Measurements from ENCODE around the gene LOXHD1.

Gene LOXHD1

DNA sequence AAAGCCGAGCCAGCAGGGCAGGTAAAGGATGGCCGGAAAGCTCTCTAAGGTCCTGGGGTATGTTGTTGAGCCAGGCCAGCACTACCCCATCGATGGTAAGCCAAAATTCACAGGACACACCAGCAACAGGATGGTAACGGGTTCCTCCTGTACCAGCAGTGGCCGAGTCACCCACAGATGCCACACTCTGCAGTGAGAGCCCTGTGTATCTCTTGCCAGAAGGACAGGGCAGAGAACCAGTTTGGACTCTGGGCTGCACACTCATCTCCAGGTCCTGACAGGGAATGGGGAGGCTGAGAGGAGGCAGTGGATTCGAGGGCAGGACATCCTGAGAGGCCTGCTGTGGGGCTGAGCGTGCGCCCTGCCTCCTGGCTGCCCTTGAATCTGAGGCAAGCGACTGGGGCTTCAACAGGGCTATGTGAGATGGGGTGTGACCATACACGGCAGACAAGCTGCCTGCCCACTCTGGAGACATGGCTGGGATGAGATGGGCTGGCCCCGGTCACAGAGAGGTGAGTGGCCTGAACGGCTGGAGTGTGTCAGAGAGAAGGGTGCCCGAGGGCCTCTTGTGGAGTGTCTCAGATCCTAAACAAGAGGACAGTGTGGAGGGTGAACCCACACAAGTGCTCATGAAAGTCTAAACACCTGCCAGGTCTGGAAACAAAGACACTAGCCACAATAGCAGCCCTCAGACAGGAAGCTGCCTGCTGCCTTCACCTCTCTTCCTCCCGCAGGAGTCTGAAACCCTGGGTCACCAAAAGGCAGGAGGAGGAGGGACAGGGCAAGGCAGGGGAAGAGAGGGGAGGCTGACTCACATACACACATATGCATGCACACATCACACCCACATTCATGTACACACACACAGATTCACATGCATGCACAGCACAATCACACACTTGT, 182.3 kb downstream of the LOXHD1 start:
- no peak for DNase-seq

DNA sequence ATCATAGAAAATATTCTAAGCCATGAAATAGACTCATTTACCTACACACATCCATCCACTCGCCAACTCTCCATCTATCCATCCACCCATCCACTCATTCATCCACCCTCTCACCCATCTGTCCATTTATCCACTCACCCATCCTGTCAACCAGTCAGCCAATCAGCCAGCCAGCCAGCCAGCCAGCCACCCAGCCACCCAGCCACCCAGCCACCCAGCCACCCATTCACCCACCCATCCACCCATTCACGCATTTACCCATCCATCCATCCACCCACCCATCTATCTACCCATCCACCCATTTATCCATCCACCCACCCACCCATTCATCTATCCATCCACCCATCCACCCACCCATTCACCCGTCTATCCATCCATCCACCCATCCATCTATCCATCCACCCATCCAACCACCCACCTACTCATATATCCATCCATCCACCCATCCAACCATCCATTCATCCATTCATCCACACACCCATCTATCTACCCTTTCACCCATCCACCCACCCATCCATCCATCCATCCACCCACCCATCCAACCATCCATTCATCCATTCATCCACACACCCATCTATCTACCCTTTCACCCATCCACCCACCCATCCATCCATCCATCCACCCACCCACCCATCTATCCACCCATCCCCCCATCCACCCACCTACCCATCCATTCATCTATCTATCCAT, 185.1 kb downstream of the LOXHD1 start:
- DNase-seq: no peak

DNA sequence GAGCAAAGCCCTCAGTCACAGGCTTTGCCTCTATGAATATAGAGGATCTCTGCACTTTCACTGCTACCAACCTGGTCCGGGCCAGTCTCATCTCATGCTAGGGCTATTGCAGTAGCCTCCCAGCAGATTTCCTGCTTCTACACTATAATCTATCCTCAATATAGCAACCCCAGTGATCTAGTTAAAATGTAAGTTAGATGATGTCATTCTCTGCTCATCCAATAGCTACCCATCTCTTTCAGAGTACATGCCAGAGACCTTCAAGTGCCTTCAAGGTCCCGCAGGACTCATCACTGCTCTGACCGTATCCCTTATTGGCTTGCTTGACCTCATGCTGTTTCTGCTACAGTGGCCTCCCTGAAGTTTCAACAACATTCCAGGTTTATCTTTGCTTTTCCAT, 186.3 kb downstream of the LOXHD1 start:
- no peak for DNase-seq

DNA sequence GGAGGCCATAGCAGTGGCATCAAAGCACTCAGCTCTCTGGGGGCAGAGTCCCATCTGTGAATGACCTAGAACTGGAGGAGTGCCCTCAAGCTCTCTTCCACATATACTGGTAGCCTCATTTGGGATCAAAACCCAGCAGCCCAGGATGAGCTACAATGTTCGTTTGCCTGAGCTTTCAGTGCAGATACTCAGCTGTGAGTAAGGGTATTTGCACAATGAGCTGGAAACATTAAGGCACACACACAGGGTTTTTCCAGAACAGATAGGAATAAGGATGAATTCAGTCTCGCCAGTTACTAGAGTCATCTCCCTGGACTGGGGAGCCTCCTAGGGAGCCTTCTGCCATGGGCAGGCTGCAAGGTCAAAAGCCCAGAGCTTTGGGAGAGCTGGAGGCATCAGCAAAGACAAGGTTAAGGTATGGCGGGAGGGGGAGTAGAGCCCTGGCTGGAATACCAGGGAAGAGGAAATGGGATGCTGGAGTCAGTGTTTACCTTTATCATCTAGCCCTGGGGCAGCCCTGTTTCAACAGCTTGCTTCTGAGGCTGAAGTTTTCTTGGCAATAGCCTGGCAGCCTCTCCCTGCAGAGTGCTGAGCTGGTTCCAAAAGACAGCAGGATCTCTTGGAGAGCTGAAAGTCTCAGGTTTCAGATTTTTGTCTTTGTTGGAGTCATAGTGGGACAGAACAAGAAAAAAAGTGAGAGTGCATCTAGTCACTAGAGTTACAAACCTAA, 187.7 kb downstream of the LOXHD1 start:
- DNase-seq: no peak

DNA sequence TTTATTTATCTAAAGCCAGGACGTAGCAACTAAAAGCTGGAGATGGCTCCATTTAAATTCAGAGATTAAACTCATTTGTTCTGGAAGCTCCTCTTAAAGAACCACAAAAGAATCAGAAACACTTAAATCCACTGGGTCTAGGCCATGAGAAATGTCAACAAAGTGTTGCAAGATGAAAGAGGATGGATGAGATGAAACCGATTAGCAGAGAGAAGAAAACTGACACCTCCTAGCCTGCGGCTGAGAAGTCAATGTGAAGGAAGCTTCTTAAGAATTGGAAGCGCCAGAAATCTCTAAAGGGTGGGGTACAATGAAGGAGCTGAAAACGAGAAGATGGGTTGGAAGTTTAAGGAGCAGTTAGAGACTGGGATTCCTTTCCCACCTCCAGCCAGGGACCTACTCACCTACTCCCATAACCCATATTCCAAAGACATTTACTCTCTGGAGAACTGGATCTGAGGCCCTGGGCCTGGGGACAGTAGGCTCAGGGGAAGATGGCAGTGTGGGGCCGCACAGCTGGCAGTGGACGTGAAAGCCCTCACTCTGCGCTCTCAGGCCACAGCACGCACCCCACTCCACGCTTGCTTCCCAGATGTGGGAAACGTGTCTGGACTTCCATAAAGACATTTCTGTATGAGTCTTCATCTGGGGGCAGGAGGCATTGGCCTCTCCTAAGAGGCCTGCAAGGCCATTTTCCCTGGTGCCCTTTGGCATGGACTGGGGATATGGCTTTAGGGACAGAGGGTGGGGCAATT, 188.4 kb downstream of the LOXHD1 start:
- no peak for DNase-seq

DNA sequence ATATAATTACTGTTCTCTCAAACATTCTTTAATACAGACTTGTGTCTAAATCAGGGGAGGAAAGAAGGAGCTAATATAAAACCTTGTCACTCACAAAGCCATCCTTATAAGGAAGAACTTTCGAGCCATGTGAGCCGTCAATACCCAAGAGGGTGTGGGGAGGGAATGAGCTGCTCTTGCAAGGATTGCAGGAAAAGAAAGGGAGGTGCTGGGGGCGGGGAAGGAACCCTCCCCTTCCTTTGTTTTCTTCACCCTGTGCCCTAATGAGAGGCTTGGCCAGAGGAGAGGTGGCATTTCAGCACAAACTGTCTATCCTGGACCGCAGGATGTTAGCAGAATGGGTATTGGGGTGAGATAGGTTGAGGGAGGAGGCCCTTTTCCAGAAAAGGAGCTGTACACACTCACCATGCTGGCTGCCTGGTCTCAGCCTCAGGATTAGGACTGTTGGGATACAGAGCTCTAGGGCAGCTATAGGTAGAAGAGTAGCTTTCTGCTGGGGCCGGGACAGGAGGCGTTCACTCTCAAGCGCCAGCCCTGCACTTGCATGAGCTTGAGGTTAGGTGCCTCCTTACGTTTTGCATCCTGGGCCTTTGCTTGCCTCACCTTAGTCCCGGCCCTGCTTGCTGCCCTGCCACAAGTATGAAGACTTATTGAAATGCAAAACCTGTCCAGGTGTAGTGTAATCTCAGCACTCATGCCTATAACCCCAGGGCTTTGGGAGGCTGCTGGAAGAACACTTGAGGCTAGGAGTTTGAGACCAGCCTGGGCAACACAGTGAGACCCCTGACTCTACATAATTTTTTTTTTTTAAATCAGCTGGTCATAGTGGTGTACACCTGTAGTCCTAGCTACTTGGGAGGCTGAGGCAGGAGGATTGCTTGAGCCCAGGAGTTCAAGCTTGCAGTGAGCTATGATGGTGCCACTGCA, 190.5 kb downstream of the LOXHD1 start:
- no peak for DNase-seq

DNA sequence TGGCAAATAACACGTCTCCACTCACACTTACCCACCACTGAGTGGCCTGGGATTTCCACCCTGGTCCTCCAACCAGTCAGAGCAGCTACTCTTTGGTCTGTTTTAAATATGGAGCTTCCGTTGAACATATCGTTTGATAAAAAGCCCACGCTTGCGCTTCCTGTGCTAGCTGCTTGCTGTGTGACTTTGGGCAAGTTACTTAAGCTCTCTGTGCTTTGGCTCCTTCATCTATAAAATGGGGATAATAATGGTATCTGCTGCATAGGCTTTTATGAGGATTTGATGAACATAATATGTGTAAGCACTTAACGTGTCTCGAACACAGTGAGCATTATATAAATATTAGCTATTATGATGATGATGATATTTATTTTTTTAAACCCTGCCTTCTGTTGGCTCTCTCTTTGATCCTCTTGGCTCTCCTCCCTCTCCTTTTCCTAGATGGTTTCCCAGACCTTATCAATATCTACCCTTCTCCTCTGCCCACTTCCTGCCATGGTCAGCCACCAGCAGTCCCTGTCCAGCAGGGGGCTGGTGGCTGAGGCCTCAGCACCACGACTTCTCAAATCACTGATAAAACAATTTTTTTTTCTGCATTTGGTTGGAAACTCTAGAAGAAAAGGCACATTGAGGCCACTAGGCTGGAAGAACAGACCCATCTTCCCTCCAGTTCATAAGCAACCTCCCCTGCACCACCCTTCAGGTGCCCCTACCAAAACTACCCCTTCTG, 191.9 kb downstream of the LOXHD1 start:
- DNase-seq: no peak

DNA sequence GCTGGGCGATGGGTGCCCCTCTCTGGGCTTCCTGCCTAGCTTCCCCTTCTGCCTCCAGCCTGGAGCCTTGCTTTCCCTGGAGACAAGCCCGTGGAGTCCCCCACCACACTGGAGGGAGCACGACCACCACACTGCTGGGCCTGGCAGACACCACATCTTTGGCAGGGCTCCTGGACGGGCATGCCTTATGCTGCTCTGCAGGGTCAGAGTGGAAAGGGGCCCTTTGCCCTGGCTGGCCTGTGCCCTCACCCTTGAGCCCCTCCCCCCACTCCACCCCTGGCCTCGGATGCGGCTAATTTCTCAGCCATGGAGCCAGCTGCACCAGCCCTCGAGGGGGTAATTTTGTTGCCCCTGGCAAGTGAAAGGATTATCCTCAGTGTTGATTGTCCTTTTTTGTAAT, 194.5 kb downstream of the LOXHD1 start:
- DNase-seq: no peak

DNA sequence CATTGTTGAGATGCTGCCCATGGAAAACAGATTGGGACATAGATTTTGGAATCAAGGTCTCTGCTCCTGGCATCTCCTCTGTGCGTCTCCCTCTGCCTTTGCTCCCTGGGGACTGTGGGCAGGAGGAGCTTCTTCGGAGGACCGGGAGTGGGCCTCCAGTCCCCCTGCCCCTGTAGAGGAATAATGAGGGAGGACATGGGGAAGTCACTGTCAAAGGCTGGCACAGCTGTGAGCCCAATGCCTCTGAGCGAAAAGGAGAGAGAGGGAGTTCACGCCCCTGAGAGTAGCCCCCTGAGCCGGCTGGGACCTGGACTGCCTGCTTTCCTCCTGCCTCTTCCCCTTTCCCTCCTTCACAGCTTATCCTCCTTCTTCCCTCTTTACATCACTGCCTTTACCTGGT, 195.0 kb downstream of the LOXHD1 start:
- DNase-seq: no peak

DNA sequence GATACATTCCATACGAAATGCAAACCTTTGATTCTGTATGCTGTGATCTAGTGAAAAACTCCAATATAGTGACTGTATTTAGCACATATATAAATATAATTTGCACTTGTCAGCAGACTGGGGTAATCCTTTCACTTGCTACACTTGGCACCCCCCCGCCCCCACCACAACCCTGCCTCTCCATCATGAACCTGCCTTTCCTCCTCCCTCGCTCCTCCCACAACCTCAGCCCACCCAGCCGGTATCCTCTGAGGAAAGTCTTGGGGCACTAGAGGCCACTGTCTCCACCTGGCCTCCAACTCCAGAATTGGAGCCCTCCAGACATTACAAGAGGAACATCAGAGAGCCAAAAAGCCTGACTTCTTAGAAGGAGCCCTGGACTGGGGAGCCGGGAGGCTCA, 196.3 kb downstream of the LOXHD1 start:
- no peak for DNase-seq

DNA sequence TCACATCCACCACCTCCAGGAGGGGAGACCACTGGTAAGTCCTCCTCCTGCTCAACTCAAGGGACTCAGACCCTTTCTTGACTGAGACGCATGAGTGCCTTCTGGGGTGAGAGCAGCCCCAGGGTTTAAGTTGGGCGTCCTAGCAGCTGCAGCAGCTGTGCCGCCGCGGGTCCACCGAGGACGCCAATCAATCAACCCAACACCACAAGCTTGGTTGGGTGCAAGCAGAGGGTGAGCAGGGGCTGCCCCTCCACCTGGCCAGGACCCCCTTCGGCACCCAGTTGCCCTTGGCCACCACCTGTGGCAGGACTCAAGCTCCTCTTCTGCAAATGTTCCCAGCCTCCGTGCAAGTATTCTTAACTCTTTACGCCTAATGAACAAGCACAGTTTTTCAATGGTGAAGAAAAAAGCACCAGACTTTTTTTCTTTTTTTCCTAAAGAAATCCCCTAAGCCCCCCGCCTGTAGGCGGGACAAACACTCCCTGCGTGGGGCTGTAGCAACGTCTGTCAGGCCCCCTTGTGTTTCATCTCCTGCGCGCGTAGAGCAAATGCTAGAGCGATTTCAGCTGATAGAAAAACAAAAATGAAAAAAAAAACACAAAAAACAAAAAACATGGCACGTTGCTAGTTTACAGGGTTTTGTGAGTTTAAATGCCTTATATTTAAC, 197.1 kb downstream of the LOXHD1 start:
- no peak for DNase-seq

DNA sequence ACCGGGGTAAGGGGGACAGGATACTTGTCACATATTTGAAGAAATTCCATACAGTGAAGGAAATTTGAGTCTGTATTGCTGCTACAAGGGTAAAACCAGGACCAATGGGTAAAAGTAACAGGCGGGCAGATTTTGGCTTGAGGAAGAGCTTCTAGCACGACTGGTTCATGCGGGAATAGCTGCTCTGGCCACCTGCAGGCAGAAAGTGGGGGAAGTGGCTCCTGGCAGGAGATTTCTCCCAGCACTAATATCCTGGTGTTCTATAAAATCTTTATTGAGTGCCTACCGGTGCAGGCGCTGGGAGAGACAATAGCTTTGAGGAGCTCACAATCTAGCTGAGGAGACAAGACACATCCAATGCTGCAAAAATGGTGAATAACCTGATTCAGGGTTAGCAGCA, 198.5 kb downstream of the LOXHD1 start:
- no peak for DNase-seq

DNA sequence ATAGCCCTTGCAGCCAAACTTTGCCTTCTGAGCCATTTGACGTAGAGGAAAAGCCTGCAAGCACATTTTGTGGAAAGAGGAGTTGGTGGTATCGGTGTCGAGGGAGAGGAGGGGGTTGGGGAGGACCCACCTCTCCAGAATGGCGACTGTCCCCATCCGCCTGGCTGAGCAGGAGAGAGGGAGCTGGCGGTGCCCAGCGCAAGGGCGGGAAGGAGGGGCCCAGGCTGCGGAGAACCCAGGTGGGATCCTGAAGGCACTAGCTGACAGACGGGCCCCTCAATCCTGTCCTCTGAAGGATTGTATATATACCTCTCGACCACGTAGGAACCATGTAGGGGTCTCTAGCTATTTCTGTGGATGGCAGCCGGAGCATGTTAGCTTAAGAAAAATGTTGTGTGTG, 200.3 kb downstream of the LOXHD1 start:
- DNase-seq: no peak

DNA sequence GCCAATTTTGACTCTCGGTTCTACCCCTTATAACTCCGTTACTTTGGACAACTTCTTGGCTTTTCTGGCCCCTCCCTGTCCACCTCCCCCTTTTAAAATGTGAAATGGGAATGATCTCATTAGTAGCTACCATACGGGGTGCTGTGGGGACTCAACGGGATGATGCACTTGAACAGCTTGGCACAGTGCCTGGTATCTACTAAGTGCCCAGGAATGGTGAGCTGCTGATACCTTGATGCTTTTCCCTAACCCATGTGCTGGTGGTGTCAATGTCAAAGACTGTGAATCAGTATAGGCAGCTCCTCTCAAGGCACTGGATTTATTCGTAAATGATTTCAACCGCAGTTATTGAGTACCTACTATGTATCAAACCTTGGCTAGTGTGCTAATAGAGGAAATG, 204.2 kb downstream of the LOXHD1 start:
- no peak for DNase-seq

DNA sequence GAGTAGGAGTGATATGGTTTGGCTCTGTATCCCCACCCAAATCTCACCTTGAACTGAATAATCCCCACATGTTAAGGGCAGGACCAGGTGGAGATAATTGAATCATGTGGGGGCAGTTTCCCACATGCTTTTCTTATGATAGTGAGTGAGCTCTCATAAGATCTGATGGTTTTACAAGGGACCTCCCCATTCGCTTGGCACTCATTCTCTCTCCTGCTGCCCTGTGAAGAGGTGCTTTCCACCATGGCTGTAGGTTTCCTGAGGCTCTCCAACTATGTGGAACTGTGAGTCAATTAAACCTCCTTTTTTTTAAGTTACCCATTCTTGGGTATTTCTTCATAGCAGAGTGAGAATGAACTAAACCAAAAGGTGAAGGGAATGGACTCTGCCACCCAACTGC, 207.5 kb downstream of the LOXHD1 start:
- no peak for DNase-seq

DNA sequence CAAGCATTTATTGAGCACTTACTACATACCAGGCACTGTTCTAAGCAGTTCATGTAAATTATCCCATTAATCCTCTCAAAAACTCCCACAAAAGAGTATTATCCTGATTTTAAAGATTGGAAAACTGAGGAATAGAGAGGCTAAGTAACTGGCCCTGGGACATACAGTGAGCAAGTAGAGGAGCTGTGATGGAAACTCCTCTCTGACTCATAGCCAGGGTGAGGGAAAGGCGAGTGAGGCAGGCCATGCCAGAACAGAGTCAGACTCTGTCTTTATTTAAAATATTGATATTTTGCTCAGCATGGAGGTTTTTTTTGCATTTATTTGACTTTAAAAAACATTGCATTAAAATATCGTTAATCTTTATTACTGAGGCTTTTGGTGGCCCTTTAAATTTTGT, 208.0 kb downstream of the LOXHD1 start:
- DNase-seq: no peak

DNA sequence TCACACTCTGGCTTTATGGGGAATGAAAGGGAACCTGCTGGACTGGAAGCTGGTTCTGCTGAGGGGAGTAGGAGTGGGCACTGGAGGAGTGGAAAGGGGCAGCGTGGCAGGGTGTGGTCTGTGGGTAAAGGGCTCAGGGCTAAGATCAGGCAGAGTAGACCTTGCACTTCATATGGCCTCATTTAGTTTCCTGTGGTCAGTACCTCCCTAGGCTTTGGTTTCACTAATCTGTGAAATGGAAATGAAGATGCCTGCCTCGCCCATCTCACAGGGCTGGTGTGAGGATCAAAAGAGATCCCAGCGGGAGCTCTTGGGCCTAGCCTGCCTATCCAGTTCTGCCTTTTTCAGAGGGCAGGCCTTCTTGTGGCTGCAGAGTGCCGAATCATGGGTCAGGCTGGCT, 208.7 kb downstream of the LOXHD1 start:
- no peak for DNase-seq

DNA sequence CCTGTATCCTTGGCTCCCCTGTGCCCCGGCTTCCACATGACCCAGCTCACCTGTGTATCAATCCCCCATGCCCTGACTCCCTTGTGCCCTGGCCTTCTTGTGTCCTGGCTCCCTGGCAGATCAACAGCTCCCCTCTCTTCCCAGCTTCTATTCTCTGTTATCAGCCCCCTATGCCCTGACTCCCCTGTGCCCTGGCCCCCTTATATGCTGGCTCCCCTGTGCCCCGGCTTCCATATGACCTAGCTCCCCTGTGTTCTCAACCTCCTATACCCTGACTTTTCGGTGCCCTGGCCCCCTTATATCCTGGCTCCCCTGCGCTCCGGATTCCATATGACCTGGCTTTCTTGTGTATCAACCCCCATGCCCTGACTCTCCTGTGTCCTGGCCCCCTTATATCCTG, 209.2 kb downstream of the LOXHD1 start:
- no peak for DNase-seq

DNA sequence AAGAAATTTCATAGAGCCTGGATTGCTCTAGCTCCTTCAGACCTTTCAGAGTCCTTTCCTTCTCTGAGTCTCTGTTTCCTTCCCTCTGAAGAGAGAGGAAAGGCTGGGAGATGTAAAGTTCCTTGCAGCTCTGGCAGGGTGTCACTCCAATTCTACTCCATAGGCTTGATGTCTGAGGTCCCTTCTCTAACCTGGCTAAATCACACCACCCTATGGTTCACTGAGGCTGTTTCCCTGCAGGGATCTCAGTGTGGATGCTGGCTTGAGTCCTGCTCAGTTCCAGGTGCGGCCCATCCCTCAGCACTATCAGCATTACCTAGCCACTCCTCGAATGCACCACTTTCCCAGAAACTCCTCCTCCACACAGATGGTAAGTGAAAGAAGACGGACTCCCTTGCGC, 209.7 kb downstream of the LOXHD1 start:
- DNase-seq: no peak

DNA sequence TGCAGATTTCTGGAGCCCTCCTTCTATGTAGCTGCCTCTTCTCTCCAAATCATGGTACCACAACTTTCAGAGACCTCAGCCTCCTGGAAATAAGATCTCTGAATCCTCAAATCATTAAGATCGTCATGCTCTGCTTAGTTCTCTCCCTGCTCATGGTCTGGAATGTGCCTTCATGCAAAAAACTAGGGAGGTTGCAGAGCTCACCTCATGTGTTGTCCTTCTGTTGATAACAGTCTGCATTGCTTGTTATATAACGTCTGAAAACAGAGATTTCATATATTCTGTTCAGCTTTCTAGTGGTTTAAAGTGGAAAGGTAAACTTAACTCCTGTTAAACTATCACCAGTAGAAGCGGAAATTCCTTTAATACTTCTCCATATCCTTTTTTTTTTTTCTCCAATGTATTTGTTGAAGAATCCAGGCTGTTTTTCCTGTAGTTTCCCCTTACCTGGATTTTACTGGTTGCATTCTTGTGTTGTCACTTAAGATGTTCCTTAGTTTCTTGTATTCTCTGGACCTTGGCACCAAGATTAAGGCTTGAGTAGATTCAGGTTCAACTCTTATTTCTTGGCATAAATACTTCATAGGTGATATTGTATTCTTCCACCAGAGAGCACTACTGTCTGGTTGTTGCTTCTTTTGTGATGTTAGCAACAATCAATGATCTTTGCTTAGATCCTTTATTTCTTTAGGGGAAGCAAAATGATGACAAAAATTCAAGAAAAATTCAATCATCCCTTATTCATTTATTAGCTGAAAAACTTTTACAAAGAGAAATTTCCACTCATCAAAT, 211.3 kb downstream of the LOXHD1 start:
- no peak for DNase-seq

Measured in effector CD8-positive, alpha-beta T cell (primary cell).